GM15510 (cell line): ENCODE measurements around the gene ZDHHC19.

Experiments
- POLR2A ChIP-seq: IDR thresholded peaks from 3 replicates; pipeline ENCODE4 v1.6.1; 2011; ENCODE audit warnings: borderline replicate concordance; ENCODE audit not compliant: insufficient read length; ENCODE audit errors: extremely low read depth

The ZDHHC19 gene

DNA sequence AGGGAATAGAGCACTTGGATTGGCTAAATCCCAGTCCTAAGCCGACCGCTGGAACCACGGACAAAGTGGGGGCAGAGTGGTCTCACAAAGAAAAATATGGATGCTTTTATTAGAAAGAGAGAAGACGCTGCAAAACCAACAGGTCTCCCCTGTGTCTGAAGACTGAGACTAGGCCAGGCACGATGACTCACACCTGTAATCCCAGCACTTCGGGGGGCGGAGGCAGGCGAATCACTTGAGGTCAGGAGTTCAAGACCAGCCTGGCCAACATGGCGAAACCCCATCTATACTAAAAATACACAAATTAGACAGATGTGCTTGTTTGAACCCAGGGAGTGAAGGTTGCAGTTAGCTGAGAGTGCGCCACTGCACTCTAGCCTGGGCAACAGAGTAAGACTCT, 61.8 kb downstream of the ZDHHC19 start:
- TF ChIP-seq POLR2A: no peak
